ENCODE data around the gene ZBTB37.
A peak's percentile ranks its signal among the peaks of the same experiment; 100 is the strongest.
"Not testable (repeated sequence)": the region's sequence is repeated elsewhere in the genome, so short reads cannot be mapped to it uniquely, and the experiment has no call there.

Gene ZBTB37

GRCh38 chr1:173866413-173867115, 1.6 kb upstream of the ZBTB37 start:
- no peak for DNase-seq

- DNase-seq, result peak in 1 of 2 donors; percentile 62
These were observed 933 bp upstream of the ZBTB37 start for GRCh38 chr1:173867141-173867752.

- DNase-seq, result peak; percentile 99 to 100
These were observed 371 bp upstream of the ZBTB37 start, which contains the start of gene GAS5 for GRCh38 chr1:173867753-173868265. TSS of gene GAS5 (minus strand) at chr1:173867989.

GRCh38 chr1:173869021-173869359, 810 bp downstream of the ZBTB37 start:
- no peak for DNase-seq

GRCh38 chr1:173870252-173871075, 2.3 kb downstream of the ZBTB37 start:
- peak in 1 of 2 donors; percentile 30 for DNase-seq

GRCh38 chr1:173871091-173871490, 2.9 kb downstream of the ZBTB37 start:
- DNase-seq, result no peak

GRCh38 chr1:173871500-173871899, 3.3 kb downstream of the ZBTB37 start:
- no peak for DNase-seq

- DNase-seq, result no peak
These were observed 8.6 kb downstream of the ZBTB37 start for GRCh38 chr1:173876732-173877131.

GRCh38 chr1:173878251-173878650, 10.1 kb downstream of the ZBTB37 start:
- no peak for DNase-seq

GRCh38 chr1:173881117-173881516, 12.9 kb downstream of the ZBTB37 start:
- not testable (repeated sequence) for DNase-seq

GRCh38 chr1:173884701-173885100, 16.5 kb downstream of the ZBTB37 start:
- no peak for DNase-seq

- no peak for DNase-seq
These were observed 18.8 kb downstream of the ZBTB37 start for GRCh38 chr1:173886746-173887611.

- no peak for DNase-seq
These were observed 19.4 kb downstream of the ZBTB37 start for GRCh38 chr1:173887627-173888026.

- DNase-seq, result no peak
These were observed 20.6 kb downstream of the ZBTB37 start for GRCh38 chr1:173888749-173889148.

GRCh38 chr1:173889885-173890284, 21.7 kb downstream of the ZBTB37 start:
- no peak for DNase-seq

GRCh38 chr1:173893611-173894010, 25.4 kb downstream of the ZBTB37 start:
- no peak for DNase-seq

- DNase-seq, result no peak
These were observed 26.0 kb downstream of the ZBTB37 start for GRCh38 chr1:173894189-173894588.

- no peak for DNase-seq
These were observed 32.2 kb downstream of the ZBTB37 start for GRCh38 chr1:173900427-173900826.

GRCh38 chr1:173900992-173901391, 32.8 kb downstream of the ZBTB37 start:
- no peak for DNase-seq

- no peak for DNase-seq
These were observed 35.8 kb downstream of the ZBTB37 start for GRCh38 chr1:173903827-173904531.

- no peak for DNase-seq
These were observed 44.9 kb downstream of the ZBTB37 start for GRCh38 chr1:173913111-173913510.

GRCh38 chr1:173914366-173914871, 46.2 kb downstream of the ZBTB37 start:
- DNase-seq, result peak; percentile 24 to 48

Data from stimulated activated CD4-positive, alpha-beta T cell treated with anti-CD3 and anti-CD28 coated beads, Interleukin-2, amount 100 ng/mL, for 24 hours (primary cell).